Liver (tissue), 9 donors: ENCODE measurements around the gene BASP1. TPM values are rescaled to one million over a fixed set of nuclear protein-coding genes. Genes with fewer than 3 reads are reported as not detected.

Experiments used
- DNase-seq: peaks from one replicate; pipeline ENCODE4 v3.0.0-alpha.2; 2017; ENCODE audit warnings: low spot score
- H3K27ac ChIP-seq, 2 donors: one replicate each; pipeline ENCODE4 v1.7.0; 2013; ENCODE audit warnings: inconsistent platforms in 2 of 2, low read length in 2 of 2, control low read depth in 1 of 2, low read depth in 1 of 2, mild to moderate bottlenecking in 1 of 2
- H3K27me3 ChIP-seq, 4 donors: one replicate each; pipeline versions ENCODE4 v1.6.1 to v1.7.0; 2013; ENCODE audit warnings: low read length in 3 of 4, inconsistent platforms in 1 of 4, mild to moderate bottlenecking in 1 of 4, moderate library complexity in 1 of 4; ENCODE audit not compliant: control insufficient read depth in 4 of 4, insufficient read depth in 4 of 4
- H3K36me3 ChIP-seq, 4 donors: one replicate each; pipeline versions ENCODE4 v1.6.1 to v1.7.0; 2013; ENCODE audit warnings: low read length in 3 of 4, mild to moderate bottlenecking in 3 of 4, low read depth in 1 of 4, moderate library complexity in 1 of 4; ENCODE audit not compliant: control insufficient read depth in 4 of 4, insufficient read depth in 3 of 4
- H3K4me1 ChIP-seq, 4 donors: one replicate each; pipeline versions ENCODE4 v1.6.1 to v1.7.0; 2013; ENCODE audit warnings: low read length in 3 of 4, mild to moderate bottlenecking in 3 of 4, moderate library complexity in 1 of 4; ENCODE audit not compliant: control insufficient read depth in 4 of 4, insufficient read depth in 4 of 4
- H3K4me3 ChIP-seq, 3 donors: one replicate each; pipeline versions ENCODE4 v1.6.1 to v1.7.0; 2013; ENCODE audit warnings: low read length in 3 of 3, control low read depth in 1 of 3, low read depth in 1 of 3, mild to moderate bottlenecking in 1 of 3
- H3K9ac ChIP-seq, 2 donors: one replicate each; pipeline ENCODE4 v1.7.0; 2013; ENCODE audit warnings: low read length in 2 of 2, mild to moderate bottlenecking in 2 of 2, moderate library complexity in 2 of 2, control low read depth in 1 of 2, low read depth in 1 of 2
- H3K9me3 ChIP-seq, 4 donors: one replicate each; pipeline versions ENCODE4 v1.6.1 to v1.7.0; 2013; ENCODE audit warnings: low read length in 3 of 4; ENCODE audit not compliant: control insufficient read depth in 4 of 4
- ATF3 ChIP-seq: IDR thresholded peaks from 2 replicates; pipeline ENCODE4 v1.6.1; 2016; ENCODE audit warnings: antibody characterized with exemption
- CTCF ChIP-seq: fragments of 150-350 bp; IDR thresholded peaks from 2 replicates; pipeline ENCODE4 v1.5.1; 2017; ENCODE audit warnings: improper control_type of control experiment, low read depth, low read length; ENCODE audit not compliant: missing input control
- EGR1 ChIP-seq, 2 donors: IDR thresholded peaks; 2 replicates each; pipeline ENCODE4 v1.6.1; 2016 to 2018; ENCODE audit warnings: antibody characterized with exemption in 2 of 2, low read depth in 2 of 2
- GABPA ChIP-seq, 2 donors: IDR thresholded peaks in 1 of 2; conservative IDR thresholded peaks in 1 of 2; 2 replicates each; pipeline ENCODE4 v1.6.1; 2016; ENCODE audit warnings: antibody characterized with exemption in 2 of 2, mild to moderate bottlenecking in 1 of 2, moderate library complexity in 1 of 2
- HNF4A ChIP-seq, 2 donors: conservative IDR thresholded peaks; 2 replicates each; pipeline ENCODE4 v1.6.1; 2016; ENCODE audit warnings: antibody characterized with exemption in 2 of 2, mild to moderate bottlenecking in 2 of 2
- HNF4G ChIP-seq: IDR thresholded peaks from 2 replicates; pipeline ENCODE4 v1.6.1; 2016; ENCODE audit warnings: antibody characterized with exemption
- JUND ChIP-seq, 2 donors: IDR thresholded peaks; 2 replicates each; pipeline ENCODE4 v1.6.1; 2016; ENCODE audit warnings: antibody characterized with exemption in 2 of 2
- MAX ChIP-seq: IDR thresholded peaks from 2 replicates; pipeline ENCODE4 v1.6.1; 2016; ENCODE audit warnings: antibody characterized with exemption
- REST ChIP-seq: IDR thresholded peaks from 2 replicates; pipeline ENCODE4 v1.6.1; 2016; ENCODE audit warnings: antibody characterized with exemption, mild to moderate bottlenecking
- SP1 ChIP-seq: IDR thresholded peaks from 2 replicates; pipeline ENCODE4 v1.6.1; 2018; ENCODE audit warnings: antibody characterized with exemption, mild to moderate bottlenecking
- TAF1 ChIP-seq: conservative IDR thresholded peaks from 2 replicates; pipeline ENCODE4 v1.6.1; 2016; ENCODE audit warnings: antibody characterized with exemption, mild to moderate bottlenecking
- YY1 ChIP-seq: IDR thresholded peaks from 2 replicates; pipeline ENCODE4 v1.6.1; 2016; ENCODE audit warnings: antibody characterized with exemption, mild to moderate bottlenecking
- ZBTB33 ChIP-seq: IDR thresholded peaks from 2 replicates; pipeline ENCODE4 v1.6.1; 2016; ENCODE audit warnings: antibody characterized with exemption
- WGBS: extraction: QIAGEN DNeasy Blood & Tissue Kit; methylation state at CpG from one replicate; pipeline ENCODE4 v1.1.7; 2013; 5-methylcytosine and 5-hydroxymethylcytosine counted together
- polyA plus RNA-seq, 2 donors: library from polyadenylated mRNA; stranded (reverse) in 1 of 2; unstranded in 1 of 2; fragments of 200-250 nt in 1 of 2; fragments of >200 nt in 1 of 2; fragmentation: Nextera tagmentation in 1 of 2; extraction: Ambion mirVana in 1 of 2; gene quantifications; one replicate each; pipeline versions ENCODE4 v1.2.1 to v1.2.3, GENCODE V29; 2013 to 2015
- total RNA-seq, 2 donors: library from RNA; depleted of rRNA; stranded (reverse); fragments of >200 nt; gene quantifications; one replicate each; pipeline ENCODE4 v1.2.3, GENCODE V29; 2014
- donor health status: healthy.
- donor health status: healthy.
- donor health status: healthy.
- donor health status: healthy.
- donor health status: healthy.

Gene BASP1
- total and polyA plus RNA-seq, 4 donors = 1.2 to 17.0 (median 5.4) TPM

- H3K9ac ChIP-seq = no peak overlapping the region
- no peaks in the 10 kb centered on the region for H3K36me3 ChIP-seq
- WGBS = 77% methylated on average over 5 of the region's 5 CpGs
- H3K27ac ChIP-seq = no peak overlapping the region
- H3K4me3 ChIP-seq = no peak overlapping the region
- peaks cover 0 to 5% (median 0%) of the 10 kb centered on the region in 4 donors for H3K27me3 ChIP-seq
- no peaks in the 10 kb centered on the region for H3K4me1 ChIP-seq
- TF ChIP-seq GABPA (IDR thresholded peaks at IDR 0.05 in 1 of 2, conservative IDR thresholded peaks at IDR 0.05 in 1 of 2) (no peak), SP1 (no peak), ZBTB33 (no peak), CTCF (no peak), REST (no peak), ATF3 (no peak), MAX (no peak), TAF1 (no peak), HNF4G (no peak), JUND (IDR thresholded peaks at IDR 0.05) (no peak), HNF4A (conservative IDR thresholded peaks at IDR 0.05) (no peak)
- no peak for DNase-seq
- H3K9me3 ChIP-seq = no peaks in the 10 kb centered on the region
These were observed 16.9 kb downstream of the BASP1 start for GRCh38 chr5:17234374-17234773.

- 89% methylated on average over 5 of the region's 5 CpGs for WGBS
- H3K27me3 ChIP-seq = peaks cover 0 to 5% (median 0%) of the 10 kb centered on the region in 4 donors
- no peaks in the 10 kb centered on the region for H3K36me3 ChIP-seq
- no peak for DNase-seq
- TF ChIP-seq YY1 = no peak
- no peak for TF ChIP-seq GABPA (IDR thresholded peaks at IDR 0.05 in 1 of 2, conservative IDR thresholded peaks at IDR 0.05 in 1 of 2)
- no peak for TF ChIP-seq ZBTB33
- no peak for TF ChIP-seq EGR1 (IDR thresholded peaks at IDR 0.05; ENCODE audit: low read depth in 2 of 2)
- no peak for TF ChIP-seq HNF4G
- no peaks in the 10 kb centered on the region for H3K9me3 ChIP-seq
- no peaks in the 10 kb centered on the region for H3K4me1 ChIP-seq
- H3K27ac ChIP-seq = no peak overlapping the region
- no peak overlapping the region for H3K4me3 ChIP-seq
- H3K9ac ChIP-seq = no peak overlapping the region
These were observed 18.4 kb downstream of the BASP1 start for GRCh38 chr5:17235731-17236330.
